ENCODE data around the gene SCIN. TPM values are rescaled to one million over a fixed set of nuclear protein-coding genes. Genes with fewer than 3 reads are reported as not detected.

The SCIN gene
- polyA plus RNA-seq, 1 donor (not counting 4 experiments of a cell fraction or from before 2014, with no cell fraction given): not detected

DNA sequence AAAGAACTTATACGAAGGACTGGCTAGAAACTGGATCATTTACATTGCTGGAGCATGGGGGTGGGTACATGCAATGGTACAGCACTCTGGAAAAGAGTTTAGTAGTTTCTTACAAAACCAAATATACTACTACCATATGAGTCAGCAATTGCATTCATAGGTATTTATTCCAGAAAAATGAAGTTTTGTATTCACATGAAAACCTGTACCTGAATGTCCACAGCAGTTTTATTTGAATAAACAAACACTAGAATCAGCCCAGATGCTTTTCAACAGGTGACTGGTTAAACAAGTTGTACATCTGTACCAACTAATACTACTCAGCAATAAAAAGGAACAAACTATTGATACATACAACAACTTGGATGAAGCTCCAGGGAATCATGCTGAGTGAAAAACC is 3.4 kb downstream of the SCIN start:
- Histone ChIP-seq H3K4me1 (ENCODE audit: control insufficient read depth, extremely low read depth, insufficient read depth, low read length) (peaks cover 14% of the 10 kb centered on the region), H3K4me3 (ENCODE audit: control insufficient read depth in 2 of 3, extremely low read depth in 1 of 3, insufficient read depth in 2 of 3, low read depth in 1 of 3, low read length in 3 of 3) (no peak overlapping the region), H4K20me1 (ENCODE audit: control insufficient read depth, extremely low read depth, insufficient read depth, low read length) (no peaks in the 10 kb centered on the region), H3K27me3 (ENCODE audit: control insufficient read depth, extremely low read depth, insufficient read depth, low read length) (peaks cover 11% of the 10 kb centered on the region), H3K9ac (ENCODE audit: control insufficient read depth, extremely low read depth, insufficient read depth, low read length) (no peak overlapping the region), H3K9me3 (ENCODE audit: control insufficient read depth, low read depth, low read length) (no peaks in the 10 kb centered on the region), H3K36me3 (ENCODE audit: control insufficient read depth in 2 of 2, extremely low read depth in 1 of 2, insufficient read depth in 2 of 2, low read length in 2 of 2) (no peaks in the 10 kb centered on the region), H3K27ac (ENCODE audit: control insufficient read depth, insufficient read depth, low read length) (no peak overlapping the region), H3K4me2 (ENCODE audit: control insufficient read depth, extremely low read depth, insufficient read depth, low read depth, low read length) (no peak overlapping the region), H2AFZ (ENCODE audit: control insufficient read depth, low read length) (no peak overlapping the region), H3K79me2 (ENCODE audit: control insufficient read depth, insufficient read depth, low read length) (no peaks in the 10 kb centered on the region), H3K9me1 (ENCODE audit: control insufficient read depth, extremely low read depth, insufficient read depth, low read length) (no peaks in the 10 kb centered on the region)
- DNase-seq (ENCODE audit: low read depth, low spot score): no peak
- no peak for TF ChIP-seq EZH2 (IDR thresholded peaks at IDR 0.05; ENCODE audit: low read length)
- TF ChIP-seq, protein P1, sequence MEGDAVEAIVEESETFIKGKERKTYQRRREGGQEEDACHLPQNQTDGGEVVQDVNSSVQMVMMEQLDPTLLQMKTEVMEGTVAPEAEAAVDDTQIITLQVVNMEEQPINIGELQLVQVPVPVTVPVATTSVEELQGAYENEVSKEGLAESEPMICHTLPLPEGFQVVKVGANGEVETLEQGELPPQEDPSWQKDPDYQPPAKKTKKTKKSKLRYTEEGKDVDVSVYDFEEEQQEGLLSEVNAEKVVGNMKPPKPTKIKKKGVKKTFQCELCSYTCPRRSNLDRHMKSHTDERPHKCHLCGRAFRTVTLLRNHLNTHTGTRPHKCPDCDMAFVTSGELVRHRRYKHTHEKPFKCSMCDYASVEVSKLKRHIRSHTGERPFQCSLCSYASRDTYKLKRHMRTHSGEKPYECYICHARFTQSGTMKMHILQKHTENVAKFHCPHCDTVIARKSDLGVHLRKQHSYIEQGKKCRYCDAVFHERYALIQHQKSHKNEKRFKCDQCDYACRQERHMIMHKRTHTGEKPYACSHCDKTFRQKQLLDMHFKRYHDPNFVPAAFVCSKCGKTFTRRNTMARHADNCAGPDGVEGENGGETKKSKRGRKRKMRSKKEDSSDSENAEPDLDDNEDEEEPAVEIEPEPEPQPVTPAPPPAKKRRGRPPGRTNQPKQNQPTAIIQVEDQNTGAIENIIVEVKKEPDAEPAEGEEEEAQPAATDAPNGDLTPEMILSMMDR (optimal IDR thresholded peaks at IDR 0.05 in 1 of 3, IDR thresholded peaks at IDR 0.05 in 1 of 3, conservative IDR thresholded peaks at IDR 0.05 in 1 of 3; ENCODE audit: extremely low read depth in 1 of 3, insufficient read depth in 2 of 3, low read length in 3 of 3): no peak
- dilution Hi-C loops (cut with MboI; ENCODE audit: extremely low pct_ligation_motif_present, low sequenced_read_pairs): no loop called here
- no peak for FAIRE-seq

DNA sequence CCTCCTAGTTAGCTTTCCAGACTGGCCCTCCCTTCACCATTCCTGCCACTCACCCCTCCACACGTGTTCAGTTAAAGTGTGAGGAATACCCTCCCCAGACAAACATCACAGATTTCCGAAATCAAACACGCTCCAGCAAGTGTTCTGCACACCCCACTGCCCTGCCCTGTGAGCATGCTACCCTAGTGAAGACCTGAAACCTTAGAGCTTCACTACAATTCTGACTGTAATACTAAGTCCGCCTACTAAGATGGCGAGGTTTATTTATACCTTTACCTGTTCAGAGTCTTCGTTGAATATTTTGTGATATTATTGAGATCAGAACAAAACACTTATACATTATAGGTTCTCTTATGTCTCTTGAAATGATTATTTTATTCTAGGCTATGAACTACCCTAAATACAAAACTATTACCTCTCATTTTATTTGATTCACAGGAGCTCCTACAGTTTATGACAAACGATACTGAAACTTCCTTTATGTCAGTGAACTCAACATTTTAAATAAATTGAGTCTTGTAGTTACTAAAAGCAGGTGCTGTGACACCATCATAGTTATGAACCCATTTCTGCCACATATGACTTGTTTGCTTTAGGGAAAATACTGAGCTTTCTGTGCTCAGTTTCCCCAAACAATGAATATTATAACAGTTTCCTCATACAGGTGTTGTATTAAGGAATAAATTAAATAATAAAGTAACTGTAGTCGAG is 8.6 kb downstream of the SCIN start:
- no peak for DNase-seq (ENCODE audit: low read depth, low spot score)
- TF ChIP-seq, protein P1 (optimal IDR thresholded peaks at IDR 0.05 in 1 of 3, IDR thresholded peaks at IDR 0.05 in 1 of 3, conservative IDR thresholded peaks at IDR 0.05 in 1 of 3; ENCODE audit: extremely low read depth in 1 of 3, insufficient read depth in 2 of 3, low read length in 3 of 3): no peak
- no peak for TF ChIP-seq EZH2 (IDR thresholded peaks at IDR 0.05; ENCODE audit: low read length)
- no peak overlapping the region for H3K9ac ChIP-seq (ENCODE audit: control insufficient read depth, extremely low read depth, insufficient read depth, low read length)
- no peak overlapping the region for H3K4me2 ChIP-seq (ENCODE audit: control insufficient read depth, extremely low read depth, insufficient read depth, low read depth, low read length)
- H3K9me3 ChIP-seq (ENCODE audit: control insufficient read depth, low read depth, low read length): no peaks in the 10 kb centered on the region
- no peaks in the 10 kb centered on the region for H3K36me3 ChIP-seq (ENCODE audit: control insufficient read depth in 2 of 2, extremely low read depth in 1 of 2, insufficient read depth in 2 of 2, low read length in 2 of 2)
- H3K9me1 ChIP-seq (ENCODE audit: control insufficient read depth, extremely low read depth, insufficient read depth, low read length): no peaks in the 10 kb centered on the region
- H2AFZ ChIP-seq (ENCODE audit: control insufficient read depth, low read length): no peak overlapping the region
- FAIRE-seq: no peak
- no peaks in the 10 kb centered on the region for H3K4me1 ChIP-seq (ENCODE audit: control insufficient read depth, extremely low read depth, insufficient read depth, low read length)
- no peaks in the 10 kb centered on the region for H4K20me1 ChIP-seq (ENCODE audit: control insufficient read depth, extremely low read depth, insufficient read depth, low read length)
- dilution Hi-C loops (cut with MboI; ENCODE audit: extremely low pct_ligation_motif_present, low sequenced_read_pairs): no loop called here
- H3K79me2 ChIP-seq (ENCODE audit: control insufficient read depth, insufficient read depth, low read length): no peaks in the 10 kb centered on the region
- no peaks in the 10 kb centered on the region for H3K27me3 ChIP-seq (ENCODE audit: control insufficient read depth, extremely low read depth, insufficient read depth, low read length)
- no peak overlapping the region for H3K27ac ChIP-seq (ENCODE audit: control insufficient read depth, insufficient read depth, low read length)
- no peak overlapping the region for H3K4me3 ChIP-seq (ENCODE audit: control insufficient read depth in 2 of 3, extremely low read depth in 1 of 3, insufficient read depth in 2 of 3, low read depth in 1 of 3, low read length in 3 of 3)
